Endothelial cell of umbilical vein (primary cell): Measurements from ENCODE around the gene FSTL4. TPM values are rescaled to one million over a fixed set of nuclear protein-coding genes. Genes with fewer than 3 reads are reported as not detected.
A peak's percentile ranks its signal among the peaks of the same experiment; 100 is the strongest.

Experiments used
- BruUV-seq: library from RNA; stranded (reverse); fragments of 400-500 nt; replicated peaks from 2 replicates; lab custom pipeline; 2021; lab: Mats Ljungman, UMichigan
- CTCF ChIA-PET: fragments of 300-600, 350-600 bp; sonication (Branson Sonifier 250); formaldehyde crosslinking; loops from one replicate; lab custom pipeline; 2021; ENCODE audit warnings: antibody characterized with exemption, inconsistent platforms; lab: Charles Lee
- POLR2A ChIA-PET: fragments of 300-600, 350-600 bp; sonication (Branson Sonifier 250); formaldehyde crosslinking; loops from one replicate; lab custom pipeline; 2021; ENCODE audit warnings: antibody characterized with exemption, inconsistent platforms; lab: Charles Lee
- DNase-seq: peaks from one replicate; pipeline ENCODE4 v3.0.0-alpha.2; 2011; ENCODE audit warnings: low read depth, low spot score
- FAIRE-seq: peaks from 2 replicates; lab custom pipeline; 2011; peaks lifted over from hg19 to GRCh38; lab: Jason Lieb, UNC
- H2AFZ ChIP-seq: 2 replicates; pipeline ENCODE4 v1.6.0; 2012; ENCODE audit warnings: low read depth, low read length, control low read depth, inconsistent platforms
- H3K27ac ChIP-seq: 2 replicates; pipeline ENCODE4 v1.5.1; 2011; ENCODE audit warnings: low read depth, mild to moderate bottlenecking, control low read depth, low read length, moderate library complexity; ENCODE audit not compliant: insufficient read depth
- H3K27me3 ChIP-seq, 2 experiments: 2 replicates each; pipeline versions ENCODE4 v1.6.0 to v1.6.1; 2011; ENCODE audit warnings: low read length in 2 of 2, mixed read lengths in 1 of 2; ENCODE audit not compliant: control insufficient read depth in 2 of 2, insufficient read depth in 2 of 2
- H3K36me3 ChIP-seq, 2 experiments: 2 replicates in 1 of 2; 3 replicates in 1 of 2; pipeline ENCODE4 v1.5.1; 2011; ENCODE audit warnings: low read length in 2 of 2, mild to moderate bottlenecking in 1 of 2, moderate library complexity in 1 of 2; ENCODE audit not compliant: control insufficient read depth in 2 of 2, insufficient read depth in 2 of 2; ENCODE audit errors: extremely low read depth in 1 of 2
- H3K4me1 ChIP-seq: 3 replicates; pipeline ENCODE4 v1.5.1; 2011; ENCODE audit warnings: mild to moderate bottlenecking, low read length; ENCODE audit not compliant: control insufficient read depth, insufficient read depth; ENCODE audit errors: extremely low read depth
- H3K4me2 ChIP-seq: 2 replicates; pipeline ENCODE4 v1.6.1; 2011; ENCODE audit warnings: low read length, control low read depth, mixed read lengths; ENCODE audit not compliant: insufficient read depth
- H3K4me3 ChIP-seq, 3 experiments: fragments of 200-600 bp in 1 of 3; sonication (generic), shearing (Covaris generic) in 1 of 3; replicated peaks in 1 of 3; 2 replicates each; pipeline ENCODE4 v1.5.1; 2011 to 2016; ENCODE audit warnings: control low read depth in 3 of 3, low read length in 3 of 3, mild to moderate bottlenecking in 2 of 3, inconsistent platforms in 1 of 3, low read depth in 1 of 3, moderate library complexity in 1 of 3; ENCODE audit not compliant: insufficient read depth in 1 of 3
- H3K79me2 ChIP-seq: 2 replicates; pipeline ENCODE4 v1.6.0; 2012; ENCODE audit warnings: low read length, inconsistent platforms; ENCODE audit not compliant: control insufficient read depth, insufficient read depth
- H3K9ac ChIP-seq: replicated peaks from 2 replicates; pipeline ENCODE3; 2011; ENCODE audit warnings: low read length, control low read depth; ENCODE audit not compliant: insufficient read depth; ENCODE audit errors: extremely low read depth
- H3K9me1 ChIP-seq: replicated peaks from 3 replicates; pipeline ENCODE4 v1.6.0; 2011; ENCODE audit warnings: mild to moderate bottlenecking, low read length; ENCODE audit not compliant: control insufficient read depth, insufficient read depth; ENCODE audit errors: extremely low read depth
- H3K9me3 ChIP-seq: replicated peaks from 2 replicates; pipeline ENCODE4 v1.5.1; 2012; ENCODE audit warnings: low read length, inconsistent platforms; ENCODE audit not compliant: control insufficient read depth, insufficient read depth
- H4K20me1 ChIP-seq: replicated peaks from 2 replicates; pipeline ENCODE3; 2011; ENCODE audit warnings: mild to moderate bottlenecking, low read length; ENCODE audit not compliant: control insufficient read depth, insufficient read depth; ENCODE audit errors: extremely low read depth
- EZH2 ChIP-seq: IDR thresholded peaks from 2 replicates; pipeline ENCODE4 v1.6.1; 2012; ENCODE audit warnings: borderline replicate concordance, low read depth, mild to moderate bottlenecking, moderate library complexity, low read length, inconsistent platforms; ENCODE audit not compliant: severe bottlenecking
- FOS ChIP-seq: IDR thresholded peaks from 2 replicates; pipeline ENCODE4 v1.6.1; 2011; ENCODE audit warnings: mild to moderate bottlenecking, low read length, moderate library complexity, borderline replicate concordance; ENCODE audit not compliant: insufficient read depth
- GATA2 ChIP-seq: IDR thresholded peaks from 2 replicates; pipeline ENCODE4 v1.7.0; 2011; ENCODE audit warnings: low read depth, mild to moderate bottlenecking, moderate library complexity, mixed read lengths, low read length; ENCODE audit not compliant: insufficient read length, insufficient read depth
- JUN ChIP-seq: IDR thresholded peaks from 2 replicates; pipeline ENCODE4 v1.6.1; 2011; ENCODE audit warnings: borderline replicate concordance, low read depth; ENCODE audit not compliant: insufficient read length, insufficient read depth
- MYC ChIP-seq: IDR thresholded peaks from one replicate; pipeline ENCODE4 v1.6.1; 2011; ENCODE audit warnings: mild to moderate bottlenecking, low read depth, low read length
- POLR2A ChIP-seq: IDR thresholded peaks from 2 replicates; pipeline ENCODE4 v1.6.1; 2012; ENCODE audit warnings: low read depth, mild to moderate bottlenecking, control low read depth, low read length
- POLR2AphosphoS5 ChIP-seq: IDR thresholded peaks from 2 replicates; pipeline ENCODE4 v1.6.1; 2012; ENCODE audit warnings: low read depth, mild to moderate bottlenecking, control low read depth, low read length, moderate library complexity; ENCODE audit not compliant: insufficient read depth
- dilution Hi-C: fragments of 300-500 bp; cut with MboI; formaldehyde crosslinking; loops from one replicate; pipeline ENCODE4 v1.15.0; 2019; ENCODE audit warnings: low sequenced_read_pairs; ENCODE audit not compliant: extremely low pct_ligation_motif_present
- intact Hi-C: fragments of 100-400 bp; cut with micrococcal nuclease; formaldehyde crosslinking; loops from one replicate; pipeline ENCODE4 v1.10.0; 2022
- polyA plus RNA-seq, 4 experiments: library from polyadenylated mRNA; depleted of rRNA in 3 of 4; stranded (reverse) in 3 of 4; unstranded in 1 of 4; fragments of >200 nt; gene quantifications; 2 replicates each; pipeline versions ENCODE4 v1.2.1 to v1.2.3, GENCODE V29; 2011 to 2012; ENCODE audit warnings: missing spikeins in 1 of 4
- total RNA-seq: library from RNA; stranded (reverse); gene quantifications from 2 replicates; pipeline ENCODE4 v1.2.3, GENCODE V29; 2021
- TF ChIP-seq, protein P1 (sequence below): IDR thresholded peaks from 2 replicates; pipeline ENCODE4 v1.6.1; 2011; ENCODE audit not compliant: insufficient read depth, insufficient read length
- TF ChIP-seq, protein P2 (sequence below), 2 donors: IDR thresholded peaks; 1 replicate in 1 of 2; 2 replicates in 1 of 2; pipeline ENCODE4 v1.5.1; 2011; ENCODE audit warnings: low read length in 2 of 2, mild to moderate bottlenecking in 2 of 2, moderate library complexity in 2 of 2, control low read depth in 1 of 2, inconsistent platforms in 1 of 2, low read depth in 1 of 2; ENCODE audit not compliant: insufficient read depth in 1 of 2; ENCODE audit errors: extremely low read depth in 1 of 2

FSTL4 gene
- total and polyA plus RNA-seq, 2 donors (not counting 3 experiments of a cell fraction or from before 2014, with no cell fraction given): 0.18 TPM; not detected in 1

DNA sequence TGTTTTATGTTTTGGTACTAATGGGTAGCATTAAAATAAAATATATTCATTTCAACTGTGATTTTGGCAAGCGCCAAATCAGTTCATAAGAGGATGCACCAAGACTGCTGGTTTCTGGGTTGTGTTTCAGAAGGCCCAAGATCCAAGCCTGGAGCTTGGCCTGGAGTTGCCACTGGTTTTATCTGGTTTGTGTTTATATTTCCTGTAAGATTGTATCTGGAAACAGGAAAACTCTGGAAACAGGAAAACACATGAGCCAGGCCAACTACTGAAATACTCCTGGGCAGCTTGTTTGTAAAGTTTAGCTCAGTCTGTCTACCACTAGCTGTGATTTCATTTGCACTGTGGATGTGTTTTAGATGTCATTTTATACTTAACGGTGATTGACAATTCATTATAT is 5.5 kb downstream of the FSTL4 start:
- Histone ChIP-seq H4K20me1 (peaks cover 3% of the 10 kb centered on the region), H3K79me2 (no peaks in the 10 kb centered on the region), H3K4me2 (peak overlapping the region; percentile 30), H3K4me3 (no peak overlapping the region), H3K9me3 (no peaks in the 10 kb centered on the region), H3K36me3 (no peaks in the 10 kb centered on the region), H3K27me3 (peaks cover 21 to 37% of the 10 kb centered on the region in 2 experiments), H3K27ac (no peak overlapping the region), H3K4me1 (peaks cover 41% of the 10 kb centered on the region), H3K9ac (no peak overlapping the region), H2AFZ (no peak overlapping the region), H3K9me1 (no peaks in the 10 kb centered on the region)
- no TSS peak for BruUV-seq
- dilution Hi-C loops: no loop called here
- POLR2A ChIA-PET: no interaction called here
- TF ChIP-seq POLR2AphosphoS5: no peak
- TF ChIP-seq GATA2: no peak
- no peak for TF ChIP-seq FOS
- TF ChIP-seq JUN: no peak
- TF ChIP-seq, protein P1, sequence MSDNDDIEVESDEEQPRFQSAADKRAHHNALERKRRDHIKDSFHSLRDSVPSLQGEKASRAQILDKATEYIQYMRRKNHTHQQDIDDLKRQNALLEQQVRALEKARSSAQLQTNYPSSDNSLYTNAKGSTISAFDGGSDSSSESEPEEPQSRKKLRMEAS: no peak
- TF ChIP-seq, protein P2, sequence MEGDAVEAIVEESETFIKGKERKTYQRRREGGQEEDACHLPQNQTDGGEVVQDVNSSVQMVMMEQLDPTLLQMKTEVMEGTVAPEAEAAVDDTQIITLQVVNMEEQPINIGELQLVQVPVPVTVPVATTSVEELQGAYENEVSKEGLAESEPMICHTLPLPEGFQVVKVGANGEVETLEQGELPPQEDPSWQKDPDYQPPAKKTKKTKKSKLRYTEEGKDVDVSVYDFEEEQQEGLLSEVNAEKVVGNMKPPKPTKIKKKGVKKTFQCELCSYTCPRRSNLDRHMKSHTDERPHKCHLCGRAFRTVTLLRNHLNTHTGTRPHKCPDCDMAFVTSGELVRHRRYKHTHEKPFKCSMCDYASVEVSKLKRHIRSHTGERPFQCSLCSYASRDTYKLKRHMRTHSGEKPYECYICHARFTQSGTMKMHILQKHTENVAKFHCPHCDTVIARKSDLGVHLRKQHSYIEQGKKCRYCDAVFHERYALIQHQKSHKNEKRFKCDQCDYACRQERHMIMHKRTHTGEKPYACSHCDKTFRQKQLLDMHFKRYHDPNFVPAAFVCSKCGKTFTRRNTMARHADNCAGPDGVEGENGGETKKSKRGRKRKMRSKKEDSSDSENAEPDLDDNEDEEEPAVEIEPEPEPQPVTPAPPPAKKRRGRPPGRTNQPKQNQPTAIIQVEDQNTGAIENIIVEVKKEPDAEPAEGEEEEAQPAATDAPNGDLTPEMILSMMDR (IDR thresholded peaks at IDR 0.05; ENCODE audit: extremely low read depth in 1 of 2, insufficient read depth in 1 of 2, low read depth in 1 of 2, low read length in 2 of 2): no peak
- no peak for TF ChIP-seq EZH2
- no peak for TF ChIP-seq POLR2A
- no peak for TF ChIP-seq MYC
- intact Hi-C loops: no loop called here
- CTCF ChIA-PET: interaction anchor here (2.1 kb wide), 1 partner anchor 183 kb away, joined by 10 read pairs; no protein-coding TSS in a partner anchor
- peak; percentile 22 for DNase-seq
- peak; percentile 87 for FAIRE-seq
